Gastroesophageal sphincter (tissue), 4 donors: Measurements from ENCODE around the gene PNPLA7. TPM values are rescaled to one million over a fixed set of nuclear protein-coding genes. Genes with fewer than 3 reads are reported as not detected.

ENCODE experiments used
- ATAC-seq: fragments of 150-250 bp; one replicate; pipeline ENCODE4 v1.9.1; 2016; ENCODE audit warnings: mild to moderate bottlenecking, moderate library complexity
- H3K27ac ChIP-seq, 4 donors: fragments of 200-600 bp; sonication (generic) in 3 of 4; 1 replicate in 3 of 4; 2 replicates in 1 of 4; pipeline ENCODE4 v1.5.1; 2016 to 2019
- H3K27me3 ChIP-seq: fragments of 200-600 bp; sonication (generic); one replicate; pipeline ENCODE4 v1.5.1; 2019
- H3K36me3 ChIP-seq, 2 donors: fragments of 200-600 bp; sonication (generic); one replicate each; pipeline ENCODE4 v1.5.1; 2019; ENCODE audit warnings: control low read depth in 1 of 2
- H3K4me1 ChIP-seq, 3 donors: fragments of 200-600 bp; sonication (generic); 1 replicate in 2 of 3; 2 replicates in 1 of 3; pipeline ENCODE4 v1.5.1; 2016 to 2019; ENCODE audit warnings: control low read depth in 2 of 3
- H3K4me3 ChIP-seq, 2 donors: fragments of 200-600 bp; sonication (generic); one replicate each; pipeline ENCODE4 v1.5.1; 2019; ENCODE audit warnings: mild to moderate bottlenecking in 1 of 2, moderate library complexity in 1 of 2
- H3K9me3 ChIP-seq, 3 donors: fragments of 200-600 bp; sonication (generic); one replicate each; pipeline ENCODE4 v1.5.1; 2017 to 2019; ENCODE audit warnings: control low read depth in 2 of 3
- CTCF ChIP-seq, 4 experiments: fragments of 200-600 bp in 2 of 4; fragments of 450-650 bp in 2 of 4; sonication (generic) in 1 of 4; IDR thresholded peaks; one replicate each; pipeline ENCODE4 v1.5.1; 2017 to 2019; ENCODE audit warnings: antibody characterized with exemption in 4 of 4, mild to moderate bottlenecking in 2 of 4, moderate library complexity in 2 of 4
- EP300 ChIP-seq: sonication (generic); formaldehyde crosslinking; IDR thresholded peaks from one replicate; pipeline ENCODE4 v1.6.1; 2017; ENCODE audit warnings: antibody characterized with exemption, mild to moderate bottlenecking
- POLR2A ChIP-seq, 2 donors: fragments of 450-650 bp; IDR thresholded peaks; one replicate each; pipeline ENCODE4 v1.6.1; 2017; ENCODE audit warnings: antibody characterized with exemption in 2 of 2, mild to moderate bottlenecking in 2 of 2, moderate library complexity in 1 of 2
- POLR2AphosphoS5 ChIP-seq: sonication (generic); formaldehyde crosslinking; IDR thresholded peaks from one replicate; pipeline ENCODE4 v1.6.1; 2017; ENCODE audit warnings: antibody characterized with exemption
- WGBS, 2 donors: methylation state at CpG; one replicate each; pipeline ENCODE4 v1.1.5; 2018; ENCODE audit warnings: low coverage in 1 of 2; 5-methylcytosine and 5-hydroxymethylcytosine counted together
- total RNA-seq, 4 donors: library from RNA; depleted of rRNA; stranded (reverse); fragments of >200 nt; gene quantifications; one replicate each; pipeline ENCODE4 v1.1.0, GENCODE V29; 2016

Gene PNPLA7
- total RNA-seq, 4 donors from 2014 or later, result 2.0 to 11.2 (median 6.6) TPM

GRCh38 chr9:137580954-137581322 is 30.7 kb upstream of the PNPLA7 start:
- WGBS, 2 donors, result 75% methylated on average over 2 of the region's 4 CpGs; no CpG with 5 or more reads in 1 of the 2 donors
- no peak for TF ChIP-seq POLR2A (IDR thresholded peaks at IDR 0.05)
- no peak for TF ChIP-seq CTCF (IDR thresholded peaks at IDR 0.05)
- TF ChIP-seq EP300, result no peak
- no peak for TF ChIP-seq POLR2AphosphoS5
- no peaks in the 10 kb centered on the region for H3K9me3 ChIP-seq
- H3K27me3 ChIP-seq, result no peaks in the 10 kb centered on the region
- H3K4me1 ChIP-seq, result peaks cover 0 to 45% (median 11%) of the 10 kb centered on the region in 3 donors
- H3K36me3 ChIP-seq, result peaks cover 0 to 62% of the 10 kb centered on the region in 2 donors
- H3K27ac ChIP-seq, result no peak overlapping the region
- no peak for ATAC-seq
- H3K4me3 ChIP-seq, result no peak overlapping the region

- ATAC-seq, result no peak
- Histone ChIP-seq H3K36me3 (peaks cover 0 to 62% of the 10 kb centered on the region in 2 donors), H3K27ac (no peak overlapping the region), H3K4me3 (no peak overlapping the region), H3K4me1 (peaks cover 0 to 48% (median 11%) of the 10 kb centered on the region in 3 donors), H3K27me3 (no peaks in the 10 kb centered on the region), H3K9me3 (no peaks in the 10 kb centered on the region)
- no peak for TF ChIP-seq CTCF (IDR thresholded peaks at IDR 0.05)
- TF ChIP-seq POLR2A (IDR thresholded peaks at IDR 0.05), result no peak
- TF ChIP-seq POLR2AphosphoS5, result no peak
- no peak for TF ChIP-seq EP300
- WGBS, 2 donors, result 92% methylated on average over 5 of the region's 23 CpGs; no CpG with 5 or more reads in 1 of the 2 donors
Observed at GRCh38 chr9:137580209-137580953, 30.2 kb upstream of the PNPLA7 start.

GRCh38 chr9:137579259-137579604 is 29.0 kb upstream of the PNPLA7 start:
- H3K4me1 ChIP-seq, result peaks cover 0 to 48% (median 11%) of the 10 kb centered on the region in 3 donors
- H3K27me3 ChIP-seq, result no peaks in the 10 kb centered on the region
- no peaks in the 10 kb centered on the region for H3K9me3 ChIP-seq
- TF ChIP-seq POLR2AphosphoS5 (no peak), POLR2A (IDR thresholded peaks at IDR 0.05) (no peak), EP300 (no peak), CTCF (IDR thresholded peaks at IDR 0.05) (no peak)
- H3K36me3 ChIP-seq, result peaks cover 0 to 62% of the 10 kb centered on the region in 2 donors
- H3K4me3 ChIP-seq, result peak overlapping the region; percentile 63 to 91
- H3K27ac ChIP-seq, result peak overlapping the region in 3 of 4 donors; percentile 79 to 91 (median 89)
- WGBS, 2 donors, result 60% methylated on average over 1 of the region's 19 CpGs; no CpG with 5 or more reads in 1 of the 2 donors
- ATAC-seq, result no peak

GRCh38 chr9:137578518-137579258 is 28.5 kb upstream of the PNPLA7 start, which contains the start of gene DPH7:
Gene DPH7 (minus strand): TSS chr9:137578925. CDS start chr9:137578777, 148 bp downstream.
- no peaks in the 10 kb centered on the region for H3K27me3 ChIP-seq
- H3K4me3 ChIP-seq, result peak within 1 kb of the TSS; percentile 63 to 91
- H3K27ac ChIP-seq, result peak within 1 kb of the TSS; percentile 58 to 91 (median 84)
- peaks cover 0 to 62% of the 10 kb centered on the region in 2 donors for H3K36me3 ChIP-seq
- no peaks in the 10 kb centered on the region for H3K9me3 ChIP-seq
- peak; percentile 64 for TF ChIP-seq POLR2AphosphoS5
- no peak for TF ChIP-seq EP300
- peak; percentile 74 to 82 for TF ChIP-seq POLR2A (IDR thresholded peaks at IDR 0.05)
- peak in 3 of 4 experiments; percentile 86 to 99 (median 92) for TF ChIP-seq CTCF (IDR thresholded peaks at IDR 0.05)
- ATAC-seq, result peak; percentile 98
- whole genome bisulfite sequencing, 2 donors, result no CpG with 5 or more reads among the region's 82 CpGs
- peaks cover 0 to 48% (median 11%) of the 10 kb centered on the region in 3 donors for H3K4me1 ChIP-seq
